NCI-H69 (cell line): ENCODE results near the gene RPL13A.

Experiments
- DNase-seq: peaks from one replicate; lab custom pipeline; 2025; lab: John Stamatoyannopoulos, UW

The RPL13A gene

GRCh38 chr19:49487277-49488045 lies at the start of gene RPL13A:
Gene RPL13A (plus strand): TSS chr19:49487608. CDS start chr19:49487630, 22 bp downstream.
- DNase-seq, result peak; percentile 100

DNA sequence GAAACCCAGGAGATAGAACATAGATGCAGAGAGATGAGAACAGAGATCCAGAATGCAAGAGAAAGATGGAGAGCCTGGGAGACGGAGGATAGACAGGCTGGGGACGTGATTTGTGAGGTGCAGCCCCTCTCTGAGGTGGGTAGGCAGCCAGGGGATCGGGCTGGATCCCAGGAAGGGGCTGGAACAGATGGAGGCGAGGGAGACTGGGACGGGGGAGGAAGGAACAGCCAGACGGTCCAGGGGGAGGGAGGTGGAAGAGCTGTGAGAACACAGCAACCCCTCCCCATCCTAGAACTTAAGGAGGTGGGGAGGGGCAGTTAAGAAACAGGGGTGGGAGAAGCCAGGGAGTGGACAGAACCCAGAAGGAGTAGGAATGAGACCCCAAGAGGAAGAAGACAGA lies 49.1 kb upstream of the RPL13A start:
- peak; percentile 20 for DNase-seq

DNA sequence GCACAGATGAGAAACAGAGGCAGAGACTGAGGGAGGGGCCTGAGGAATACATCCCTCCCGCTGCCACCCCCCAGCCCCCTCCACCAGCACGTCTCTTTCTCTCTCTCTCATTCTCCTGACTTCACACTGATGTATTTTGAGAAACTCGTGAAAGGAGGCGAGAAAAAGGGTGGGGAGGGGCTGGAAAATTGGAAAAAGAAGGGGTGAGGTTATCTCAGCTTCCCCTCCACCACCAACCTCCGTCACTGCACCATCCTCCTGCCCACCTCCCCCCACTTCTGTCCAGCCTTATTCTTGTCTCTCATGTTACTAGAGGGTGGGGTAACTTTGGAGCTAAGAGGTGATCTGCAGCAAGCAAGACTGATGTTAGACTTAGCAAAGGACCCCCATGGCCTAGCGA lies 47.6 kb upstream of the RPL13A start:
- no peak for DNase-seq

DNA sequence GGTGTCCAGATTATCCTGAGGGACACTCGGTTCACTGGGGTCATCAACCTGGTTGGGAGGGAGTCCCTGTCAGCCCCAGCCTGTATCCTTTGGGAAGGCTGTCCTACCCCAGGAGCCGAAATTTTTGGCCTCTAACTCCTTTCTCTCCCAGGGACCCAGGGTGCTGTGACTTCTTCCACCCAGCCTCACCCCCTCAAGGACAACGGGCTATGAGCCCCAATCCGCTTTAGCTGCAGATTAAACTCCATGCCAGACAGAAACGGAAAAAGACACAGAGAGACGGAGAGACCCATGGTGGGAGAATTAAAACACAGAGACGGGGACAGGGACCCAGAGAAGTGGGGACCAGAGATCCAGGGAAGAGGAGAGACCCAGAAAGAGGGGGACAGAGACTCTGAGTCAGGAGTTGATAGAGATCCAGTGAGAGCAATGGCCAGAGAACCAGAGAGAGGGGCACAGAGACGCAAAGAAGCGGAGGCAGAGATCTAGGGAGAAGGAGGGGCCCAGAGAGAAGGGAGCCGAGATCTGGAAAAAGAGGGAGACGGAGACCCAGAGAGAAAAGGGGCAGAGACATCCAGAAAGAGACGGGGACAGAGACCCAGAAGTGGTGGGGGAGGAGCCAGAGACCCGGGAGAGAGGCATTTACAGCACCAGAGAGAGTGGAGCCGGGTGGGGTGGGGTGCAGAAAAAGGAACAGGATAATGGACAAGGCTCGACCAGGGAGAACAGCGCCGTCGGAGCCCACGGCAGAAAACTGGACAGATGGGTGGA lies 46.8 kb upstream of the RPL13A start:
- DNase-seq, result no peak

GRCh38 chr19:49441210-49441959 lies 46.0 kb upstream of the RPL13A start, which contains the start of gene SLC17A7:
Gene SLC17A7 (minus strand): TSS chr19:49441527. CDS start chr19:49441379, 148 bp downstream.
- peak; percentile 59 for DNase-seq

GRCh38 chr19:49441960-49442350 lies 45.5 kb upstream of the RPL13A start:
- DNase-seq, result peak; percentile 59

- DNase-seq, result peak; percentile 68
Measured at GRCh38 chr19:49442354-49442753, 45.1 kb upstream of the RPL13A start.

DNA sequence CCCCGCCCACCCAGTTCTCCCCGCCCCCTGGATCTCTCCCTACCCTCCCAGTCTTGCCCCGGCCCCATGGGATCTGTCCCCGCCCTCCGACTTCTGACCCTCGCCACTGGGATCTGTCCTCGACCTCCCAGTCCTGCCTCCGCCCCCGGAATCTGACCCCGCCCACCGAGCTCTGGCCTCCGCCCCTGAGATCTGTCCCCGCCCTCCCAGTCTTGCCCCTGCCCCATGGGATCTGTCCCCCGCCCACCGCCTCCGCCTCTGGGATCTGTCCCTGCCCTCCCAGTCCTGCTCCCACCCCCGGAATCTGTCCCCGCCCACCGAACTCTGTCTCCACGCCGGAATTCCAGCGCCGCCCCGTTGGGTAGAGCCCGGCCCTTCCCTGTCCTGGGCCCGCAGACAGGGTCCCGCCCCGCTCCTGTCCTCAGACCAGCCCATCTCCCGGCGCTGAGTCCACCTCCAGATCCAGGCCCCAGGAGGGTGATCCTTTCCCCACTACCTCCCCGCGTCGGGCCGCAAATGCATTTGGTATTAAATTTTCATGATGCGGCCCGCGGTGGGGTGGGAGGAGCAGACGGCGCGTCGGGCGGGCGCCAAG lies 44.5 kb upstream of the RPL13A start:
- DNase-seq, result peak; percentile 93

- peak; percentile 99 for DNase-seq
Measured at GRCh38 chr19:49443366-49444099, 43.9 kb upstream of the RPL13A start.

- DNase-seq, result peak; percentile 21
Measured at GRCh38 chr19:49444100-49444700, 43.2 kb upstream of the RPL13A start.

DNA sequence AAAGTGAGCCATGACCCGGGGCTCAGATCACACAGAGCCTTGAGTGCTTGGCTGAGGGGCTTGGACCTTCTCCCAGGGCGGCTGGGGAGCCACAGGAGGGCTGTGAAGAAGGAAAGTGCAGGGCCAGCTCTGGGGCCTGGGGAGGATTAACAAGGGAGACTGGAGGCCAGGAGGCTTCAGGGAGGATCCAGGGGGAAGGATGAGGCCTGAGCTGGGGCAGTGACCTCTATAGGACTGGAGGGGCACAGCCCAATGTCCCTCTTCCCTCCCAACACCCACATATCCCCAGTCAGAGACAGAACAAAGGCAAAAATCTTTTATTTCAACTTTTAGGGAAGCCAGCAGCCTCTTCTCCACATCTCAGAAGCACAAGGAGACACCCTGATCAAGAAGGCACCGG lies 41.4 kb upstream of the RPL13A start:
- no peak for DNase-seq

- DNase-seq, result peak; percentile 28
Measured at GRCh38 chr19:49447485-49448431, 39.6 kb upstream of the RPL13A start.

DNA sequence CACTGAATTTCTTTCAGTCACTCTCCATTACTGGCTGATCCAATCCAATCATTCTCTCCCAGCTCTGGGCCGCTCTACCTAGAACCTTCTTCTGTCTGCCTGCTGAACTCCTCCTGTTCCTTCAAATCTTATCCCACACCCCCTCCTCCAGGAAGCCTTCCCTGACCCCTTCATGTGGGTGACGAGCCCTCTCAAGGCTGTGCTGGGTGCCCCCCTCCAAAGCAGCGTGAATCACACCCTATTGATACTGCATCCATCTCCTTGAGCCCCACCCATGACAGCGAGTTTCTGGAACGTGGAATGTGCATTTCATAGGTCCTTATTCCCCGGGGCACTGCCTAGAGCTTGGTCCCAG lies 39.0 kb upstream of the RPL13A start:
- DNase-seq, result no peak

- no peak for DNase-seq
Measured at GRCh38 chr19:49450405-49450804, 37.0 kb upstream of the RPL13A start.

GRCh38 chr19:49451430-49452181 lies 35.8 kb upstream of the RPL13A start, which contains the start of gene PIH1D1:
Gene PIH1D1 (minus strand): TSS chr19:49451814. CDS start chr19:49451574, 240 bp downstream.
- DNase-seq, result peak; percentile 99

DNA sequence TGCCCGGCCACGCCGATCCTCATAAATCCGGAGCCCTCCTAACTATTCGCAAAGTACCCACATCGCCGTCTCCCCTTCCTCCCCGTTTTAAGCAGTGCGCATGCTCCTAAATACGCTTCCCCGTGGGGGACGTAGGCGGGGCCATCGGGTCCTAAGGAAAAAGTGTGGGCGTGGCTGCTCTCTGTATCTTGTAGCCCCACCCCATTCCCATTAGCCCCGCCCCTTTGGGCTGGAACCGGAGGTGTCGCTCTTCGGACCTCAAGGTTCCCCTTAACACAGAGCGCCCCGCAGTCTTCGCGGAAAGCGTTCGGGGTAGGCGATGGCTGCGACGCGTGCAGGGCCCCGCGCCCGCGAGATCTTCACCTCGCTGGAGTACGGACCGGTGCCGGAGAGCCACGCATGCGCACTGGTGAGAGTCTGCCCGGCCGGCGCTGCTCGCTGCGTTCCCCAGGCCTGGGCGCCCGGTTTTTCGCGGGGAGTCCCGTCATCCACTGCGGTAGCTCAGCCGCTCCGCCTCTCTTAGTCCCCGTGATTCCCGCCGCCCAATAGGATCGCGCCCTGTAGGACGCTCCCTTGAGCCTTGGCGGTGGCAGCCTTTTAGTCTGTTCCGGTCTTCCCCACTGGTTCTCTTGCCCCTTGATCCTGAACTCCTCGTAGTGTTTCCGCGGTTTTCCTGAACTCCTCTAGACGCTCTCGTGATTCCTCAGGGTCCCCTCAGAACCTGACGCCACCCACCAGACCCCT lies 34.2 kb upstream of the RPL13A start, which contains the start of gene ALDH16A1:
Gene ALDH16A1, plus strand, starts transcription at position 213 of the 744 bp plus-strand sequence. Its CDS starts 107 bp downstream, at position 320.
- DNase-seq, result peak; percentile 99

GRCh38 chr19:49453757-49454240 lies 33.6 kb upstream of the RPL13A start:
- DNase-seq, result no peak

DNA sequence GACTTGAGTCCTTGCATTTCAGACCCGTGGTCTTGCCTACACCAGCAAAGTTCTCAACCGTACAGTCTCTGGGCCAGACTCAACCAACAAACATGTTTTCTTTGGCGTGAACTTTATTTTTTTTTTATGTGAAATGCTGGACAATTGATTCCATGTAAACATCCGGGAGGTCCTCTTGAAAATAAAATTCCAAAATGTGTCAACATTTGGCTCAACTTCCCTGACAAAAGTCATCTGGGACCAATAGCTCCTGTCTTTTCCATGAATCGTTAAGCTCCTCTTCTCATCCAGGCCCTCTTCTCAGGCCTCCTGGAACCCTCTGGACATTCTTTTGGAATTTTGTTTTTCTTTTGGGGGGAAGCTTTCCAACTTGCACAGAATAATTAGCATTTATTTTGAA lies 31.6 kb upstream of the RPL13A start:
- DNase-seq, result no peak
